Measurements from ENCODE around the gene KIF22. TPM values are rescaled to one million over a fixed set of nuclear protein-coding genes. Genes with fewer than 3 reads are reported as not detected.

KIF22 gene
- total and polyA plus RNA-seq, 9 of the 15 experiments (the other 6 are each of a cell fraction or from before 2014, with no cell fraction given): 8.7 to 232 (median 131) TPM

DNA sequence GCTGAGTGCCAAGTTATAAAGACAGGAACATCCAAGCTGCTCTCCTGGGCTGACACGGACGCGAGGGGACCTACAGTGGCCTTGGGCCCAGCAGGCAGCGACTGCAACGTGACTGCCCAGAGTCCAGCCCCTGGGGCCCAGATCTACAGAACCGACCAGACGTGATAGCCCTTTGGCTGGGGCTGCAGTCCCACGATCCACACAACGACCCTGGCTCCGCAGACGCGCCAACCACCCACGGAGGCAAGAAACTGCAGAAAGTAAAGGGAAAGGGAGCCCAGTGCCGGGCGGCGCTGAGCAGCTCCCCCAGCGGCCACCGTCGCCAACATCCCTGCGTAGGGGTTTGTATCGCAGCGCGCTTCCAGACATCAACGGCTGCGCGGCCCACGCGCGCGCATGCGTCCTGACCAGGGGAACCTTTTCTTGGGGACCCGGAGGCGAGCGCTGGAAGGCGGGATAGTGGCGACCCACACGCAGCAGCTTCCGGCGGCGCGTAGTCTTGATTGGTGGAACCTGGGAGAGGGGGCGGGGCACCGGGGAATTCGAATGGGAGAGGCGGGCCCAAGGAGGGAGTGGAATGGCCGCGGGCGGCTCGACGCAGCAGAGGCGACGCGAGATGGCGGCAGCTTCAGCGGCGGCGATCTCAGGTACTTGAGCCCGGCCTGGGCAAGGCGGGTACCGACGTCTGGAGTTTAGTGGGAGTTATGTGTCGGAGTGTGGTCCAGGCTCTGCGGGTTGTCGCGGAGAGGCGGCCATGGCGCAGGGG, at the start of gene KIF22 (continued):
- TF ChIP-seq OTX1 (CRISPR knock-in tag; IDR thresholded peaks at IDR 0.05) (no peak), PTRF (tag; IDR thresholded peaks at IDR 0.05) (no peak), RFX7 (CRISPR knock-in tag; IDR thresholded peaks at IDR 0.05) (no peak), SNRNP70 (optimal IDR thresholded peaks at IDR 0.05; ENCODE audit: low read depth, low read length) (no peak), ZNF184 (CRISPR knock-in tag; IDR thresholded peaks at IDR 0.05) (no peak), HSF4 (CRISPR knock-in tag; IDR thresholded peaks at IDR 0.05; ENCODE audit: borderline replicate concordance) (no peak), SPI1 (IDR thresholded peaks at IDR 0.05; ENCODE audit: borderline replicate concordance, low read depth, low read length) (no peak), HDAC6 (IDR thresholded peaks at IDR 0.05; ENCODE audit: low read depth, low read length) (no peak), HMGXB4 (CRISPR knock-in tag; IDR thresholded peaks at IDR 0.05) (no peak; the same call in 1 of the 2 replicates), IRF1 (CRISPR knock-in tag; IDR thresholded peaks at IDR 0.05; ENCODE audit: borderline replicate concordance) (no peak), FOXO4 (CRISPR knock-in tag; IDR thresholded peaks at IDR 0.05) (no peak), VEZF1 (CRISPR knock-in tag; IDR thresholded peaks at IDR 0.05) (peak; percentile 74; the same call in 1 of the 2 replicates)
- TF ChIP-seq, protein P1, sequence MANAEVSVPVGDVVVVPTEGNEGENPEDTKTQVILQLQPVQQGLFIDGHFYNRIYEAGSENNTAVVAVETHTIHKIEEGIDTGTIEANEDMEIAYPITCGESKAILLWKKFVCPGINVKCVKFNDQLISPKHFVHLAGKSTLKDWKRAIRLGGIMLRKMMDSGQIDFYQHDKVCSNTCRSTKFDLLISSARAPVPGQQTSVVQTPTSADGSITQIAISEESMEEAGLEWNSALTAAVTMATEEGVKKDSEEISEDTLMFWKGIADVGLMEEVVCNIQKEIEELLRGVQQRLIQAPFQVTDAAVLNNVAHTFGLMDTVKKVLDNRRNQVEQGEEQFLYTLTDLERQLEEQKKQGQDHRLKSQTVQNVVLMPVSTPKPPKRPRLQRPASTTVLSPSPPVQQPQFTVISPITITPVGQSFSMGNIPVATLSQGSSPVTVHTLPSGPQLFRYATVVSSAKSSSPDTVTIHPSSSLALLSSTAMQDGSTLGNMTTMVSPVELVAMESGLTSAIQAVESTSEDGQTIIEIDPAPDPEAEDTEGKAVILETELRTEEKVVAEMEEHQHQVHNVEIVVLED (CRISPR knock-in tag; IDR thresholded peaks at IDR 0.05): peak; percentile 91
- TF ChIP-seq, protein P2, sequence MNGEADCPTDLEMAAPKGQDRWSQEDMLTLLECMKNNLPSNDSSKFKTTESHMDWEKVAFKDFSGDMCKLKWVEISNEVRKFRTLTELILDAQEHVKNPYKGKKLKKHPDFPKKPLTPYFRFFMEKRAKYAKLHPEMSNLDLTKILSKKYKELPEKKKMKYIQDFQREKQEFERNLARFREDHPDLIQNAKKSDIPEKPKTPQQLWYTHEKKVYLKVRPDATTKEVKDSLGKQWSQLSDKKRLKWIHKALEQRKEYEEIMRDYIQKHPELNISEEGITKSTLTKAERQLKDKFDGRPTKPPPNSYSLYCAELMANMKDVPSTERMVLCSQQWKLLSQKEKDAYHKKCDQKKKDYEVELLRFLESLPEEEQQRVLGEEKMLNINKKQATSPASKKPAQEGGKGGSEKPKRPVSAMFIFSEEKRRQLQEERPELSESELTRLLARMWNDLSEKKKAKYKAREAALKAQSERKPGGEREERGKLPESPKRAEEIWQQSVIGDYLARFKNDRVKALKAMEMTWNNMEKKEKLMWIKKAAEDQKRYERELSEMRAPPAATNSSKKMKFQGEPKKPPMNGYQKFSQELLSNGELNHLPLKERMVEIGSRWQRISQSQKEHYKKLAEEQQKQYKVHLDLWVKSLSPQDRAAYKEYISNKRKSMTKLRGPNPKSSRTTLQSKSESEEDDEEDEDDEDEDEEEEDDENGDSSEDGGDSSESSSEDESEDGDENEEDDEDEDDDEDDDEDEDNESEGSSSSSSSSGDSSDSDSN (IDR thresholded peaks at IDR 0.05; ENCODE audit: borderline replicate concordance in 1 of 2, low read depth in 2 of 2, low read length in 2 of 2): peak; percentile 36 to 79; a peak in 2 of 4 replicates
- TF ChIP-seq, protein P3, sequence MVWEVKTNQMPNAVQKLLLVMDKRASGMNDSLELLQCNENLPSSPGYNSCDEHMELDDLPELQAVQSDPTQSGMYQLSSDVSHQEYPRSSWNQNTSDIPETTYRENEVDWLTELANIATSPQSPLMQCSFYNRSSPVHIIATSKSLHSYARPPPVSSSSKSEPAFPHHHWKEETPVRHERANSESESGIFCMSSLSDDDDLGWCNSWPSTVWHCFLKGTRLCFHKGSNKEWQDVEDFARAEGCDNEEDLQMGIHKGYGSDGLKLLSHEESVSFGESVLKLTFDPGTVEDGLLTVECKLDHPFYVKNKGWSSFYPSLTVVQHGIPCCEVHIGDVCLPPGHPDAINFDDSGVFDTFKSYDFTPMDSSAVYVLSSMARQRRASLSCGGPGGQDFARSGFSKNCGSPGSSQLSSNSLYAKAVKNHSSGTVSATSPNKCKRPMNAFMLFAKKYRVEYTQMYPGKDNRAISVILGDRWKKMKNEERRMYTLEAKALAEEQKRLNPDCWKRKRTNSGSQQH (CRISPR knock-in tag; IDR thresholded peaks at IDR 0.05): no peak

Measured in K562 (cell line).